Kidney (tissue), 14 donors: Measurements from ENCODE around the gene VSIG2. TPM values are rescaled to one million over a fixed set of nuclear protein-coding genes. Genes with fewer than 3 reads are reported as not detected.

Experiments
- DNase-seq, 5 donors: peaks; one replicate each; pipeline ENCODE4 v3.0.0-alpha.2; 2013 to 2020
- FAIRE-seq: peaks from 2 replicates; lab custom pipeline; 2012; peaks lifted over from hg19 to GRCh38; lab: Jason Lieb, UNC
- H3K27ac ChIP-seq, 2 donors: one replicate each; pipeline ENCODE4 v1.7.0; 2013; ENCODE audit warnings: low read depth in 2 of 2, low read length in 2 of 2, inconsistent platforms in 1 of 2
- H3K27me3 ChIP-seq: one replicate; pipeline ENCODE4 v1.7.1; 2013; ENCODE audit warnings: low read length, inconsistent platforms; ENCODE audit not compliant: control insufficient read depth, insufficient read depth
- H3K36me3 ChIP-seq, 3 donors: one replicate each; pipeline versions ENCODE4 v1.7.0 to v1.7.1; 2013; ENCODE audit warnings: low read length in 3 of 3, control low read depth in 1 of 3, inconsistent platforms in 1 of 3; ENCODE audit not compliant: insufficient read depth in 3 of 3, control insufficient read depth in 2 of 3
- H3K4me1 ChIP-seq, 3 donors: one replicate each; pipeline versions ENCODE4 v1.7.0 to v1.7.1; 2013; ENCODE audit warnings: low read length in 3 of 3, inconsistent platforms in 1 of 3, low read depth in 1 of 3; ENCODE audit not compliant: control insufficient read depth in 2 of 3, insufficient read depth in 2 of 3
- H3K4me3 ChIP-seq, 3 donors: one replicate each; pipeline versions ENCODE4 v1.7.0 to v1.8.1; 2013; ENCODE audit warnings: low read length in 3 of 3, control low read depth in 1 of 3, inconsistent platforms in 1 of 3
- H3K9ac ChIP-seq, 3 donors: one replicate each; pipeline versions ENCODE4 v1.7.0 to v1.7.1; 2013; ENCODE audit warnings: low read length in 3 of 3, control low read depth in 1 of 3, inconsistent platforms in 1 of 3
- H3K9me3 ChIP-seq, 3 donors: one replicate each; pipeline versions ENCODE4 v1.7.0 to v1.7.1; 2013; ENCODE audit warnings: low read length in 3 of 3, control low read depth in 1 of 3, inconsistent platforms in 1 of 3; ENCODE audit not compliant: control insufficient read depth in 2 of 3, insufficient read depth in 1 of 3
- CTCF ChIP-seq: IDR thresholded peaks from 3 replicates; pipeline ENCODE4 v1.5.1; 2012; ENCODE audit warnings: mild to moderate bottlenecking, moderate library complexity, borderline replicate concordance; ENCODE audit not compliant: insufficient read depth; ENCODE audit errors: extremely low read depth
- intact Hi-C: fragments of 100-400 bp; cut with DNase I; formaldehyde crosslinking; loops from one replicate; pipeline ENCODE4 v1.11.1; 2022
- polyA plus RNA-seq: library from polyadenylated mRNA; stranded (reverse); fragments of 350-450 nt; fragmentation: Illumina TruSeq; extraction: RNeasy Lipid Tissue Mini Kit (QIAGEN cat#74804); gene quantifications from one replicate; pipeline ENCODE4 v1.2.3, GENCODE V29; 2014; ENCODE audit warnings: low read depth, low replicate concordance; ENCODE audit not compliant: insufficient read depth
- total RNA-seq: library from RNA; stranded (reverse); fragmentation: NEBNext Ultra II Directional; extraction: Animal tissue kit (Norgen Biotek cat#: 25700); gene quantifications from one replicate; pipeline ENCODE4 v1.2.1, GENCODE V29; 2021
- donor health status: control.
- donor health status: control.
- donor health status: control.
- donor health status: control.
- donor health status: control.
- donor health status: DM: yes; HTN: yes; CAD: no.
- donor health status: Normal renal cell carcinoma (clear cell type).

VSIG2 gene
- total and polyA plus RNA-seq, 2 donors from 2014 or later = 3.9 to 11.7 TPM

DNA sequence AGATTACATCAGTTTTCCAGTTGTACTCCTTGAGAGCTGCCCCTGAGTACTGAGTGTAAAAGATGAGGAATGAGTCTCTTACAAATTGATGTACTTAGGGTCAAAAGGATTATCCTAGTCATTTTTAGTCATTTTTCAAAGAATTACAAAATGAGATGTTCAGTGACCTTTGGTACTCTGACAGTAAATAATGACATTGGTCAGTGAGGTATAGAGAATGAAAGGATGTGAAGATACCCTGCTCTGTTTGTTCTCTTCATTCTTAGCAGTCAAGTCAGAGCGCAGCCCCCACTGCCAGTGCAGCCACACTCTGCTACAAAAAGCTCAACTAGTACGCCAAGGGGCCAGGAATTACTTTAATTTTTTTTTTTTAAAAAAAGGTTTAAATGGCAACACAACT lies 14.1 kb upstream of the VSIG2 start:
- DNase-seq (no peak), FAIRE-seq (no peak)
- no peak overlapping the region for H3K27ac ChIP-seq
- no peak overlapping the region for H3K9ac ChIP-seq
- TF ChIP-seq CTCF = no peak
- intact Hi-C loops = no loop called here
- no peaks in the 10 kb centered on the region for H3K9me3 ChIP-seq
- H3K4me1 ChIP-seq = peaks cover 6 to 25% (median 16%) of the 10 kb centered on the region in 3 donors
- H3K27me3 ChIP-seq = no peaks in the 10 kb centered on the region
- no peaks in the 10 kb centered on the region for H3K36me3 ChIP-seq
- H3K4me3 ChIP-seq = no peak overlapping the region

- intact Hi-C loops = loop anchor here (5.0 kb wide), 1 partner anchor 91 kb away; the partner anchor contains the start of genes SIAE and SPA17
- peaks cover 6 to 22% (median 20%) of the 10 kb centered on the region in 3 donors for H3K4me1 ChIP-seq
- H3K27me3 ChIP-seq = peaks cover 2% of the 10 kb centered on the region
- DNase-seq (peak; percentile 88 to 95 (median 93)), FAIRE-seq (no peak)
- peak overlapping the region; percentile 43 to 45 for H3K27ac ChIP-seq
- TF ChIP-seq CTCF = peak; percentile 89
- H3K36me3 ChIP-seq = no peaks in the 10 kb centered on the region
- H3K9me3 ChIP-seq = no peaks in the 10 kb centered on the region
- peak overlapping the region; percentile 40 to 72 (median 48) for H3K4me3 ChIP-seq
- H3K9ac ChIP-seq = peak overlapping the region in 1 of 3 donors; percentile 44
Measured at GRCh38 chr11:124763156-124763947, 11.3 kb upstream of the VSIG2 start.

DNA sequence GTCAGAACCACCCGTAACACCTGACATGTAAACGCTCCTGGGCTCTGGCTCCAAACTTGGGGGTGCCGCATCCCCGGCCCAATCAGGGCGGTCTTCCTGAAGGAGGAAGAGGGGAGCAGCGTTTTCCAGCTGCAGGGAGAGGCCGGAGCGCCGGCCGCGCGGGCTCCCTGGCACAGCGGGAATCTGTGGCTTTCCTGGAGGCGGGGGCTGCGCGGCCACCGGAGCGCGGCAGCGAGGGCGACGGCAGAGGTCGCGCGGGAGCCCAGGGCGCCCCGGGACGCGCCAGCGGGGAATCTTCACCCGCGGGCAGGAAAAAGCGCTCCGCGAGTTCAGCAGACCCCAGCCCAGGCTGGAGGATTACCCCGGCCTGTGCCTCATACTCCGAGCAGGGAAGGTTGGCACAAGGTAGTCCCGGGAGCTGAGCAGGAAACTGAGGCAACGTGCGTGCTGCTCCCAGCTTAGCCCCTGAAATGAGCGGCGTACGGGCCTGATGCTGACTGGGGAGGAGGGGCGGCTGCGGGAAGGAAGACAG lies 10.6 kb upstream of the VSIG2 start:
- TF ChIP-seq CTCF = no peak
- peak overlapping the region; percentile 1 to 45 for H3K27ac ChIP-seq
- no peaks in the 10 kb centered on the region for H3K9me3 ChIP-seq
- DNase-seq (peak in 4 of 5 donors; percentile 27 to 77 (median 48)), FAIRE-seq (no peak)
- H3K4me1 ChIP-seq = peaks cover 6 to 25% (median 20%) of the 10 kb centered on the region in 3 donors
- intact Hi-C loops = loop anchor here (5.0 kb wide), 1 partner anchor 90 kb away; the partner anchor contains the start of genes SIAE and SPA17
- peaks cover 7% of the 10 kb centered on the region for H3K27me3 ChIP-seq
- peak overlapping the region in 2 of 3 donors; percentile 44 for H3K9ac ChIP-seq
- H3K36me3 ChIP-seq = no peaks in the 10 kb centered on the region
- H3K4me3 ChIP-seq = peak overlapping the region; percentile 40 to 72 (median 48)
